AG04450 (cell line): ENCODE measurements around the gene UPF2. TPM values are rescaled to one million over a fixed set of nuclear protein-coding genes. Genes with fewer than 3 reads are reported as not detected.

Experiments used
- CTCF ChIA-PET: fragments of 300-600, 350-600 bp; formaldehyde crosslinking; extraction: SDS; loops from one replicate; lab custom pipeline; 2022; ENCODE audit warnings: antibody characterized with exemption, inconsistent platforms; lab: Charles Lee
- POLR2A ChIA-PET: fragments of 350-600 bp; formaldehyde crosslinking; extraction: SDS; loops from one replicate; lab custom pipeline; 2021; ENCODE audit warnings: antibody characterized with exemption, inconsistent platforms; lab: Yijun Ruan, JAX
- DNase-seq: peaks from one replicate; pipeline ENCODE4 v3.0.0-alpha.2; 2011; ENCODE audit warnings: low read depth, low spot score
- H3K27ac ChIP-seq: one replicate; pipeline ENCODE4 v1.5.1; 2012; ENCODE audit warnings: low read depth, low read length, control low read depth
- H3K27me3 ChIP-seq: one replicate; pipeline ENCODE4 v1.6.0; 2012; ENCODE audit warnings: low read length; ENCODE audit not compliant: control insufficient read depth, insufficient read depth
- H3K4me3 ChIP-seq: 2 replicates; pipeline ENCODE4 v1.5.1; 2011; ENCODE audit warnings: mild to moderate bottlenecking, low read depth, low read length, control low read depth
- H3K9me3 ChIP-seq: 2 replicates; pipeline ENCODE4 v1.5.1; 2012; ENCODE audit warnings: low read length; ENCODE audit not compliant: control insufficient read depth, insufficient read depth
- polyA plus RNA-seq: library from polyadenylated mRNA; depleted of rRNA; stranded (reverse); fragments of >200 nt; gene quantifications from 2 replicates; pipeline ENCODE4 v1.2.3, GENCODE V29; 2011
- TF ChIP-seq, protein P1 (sequence below): IDR thresholded peaks from 2 replicates; pipeline ENCODE4 v1.5.1; 2011; ENCODE audit warnings: low read depth, low read length, control low read depth, inconsistent platforms

UPF2 gene
- polyA plus RNA-seq, 1 experiment: 18.4 TPM

DNA sequence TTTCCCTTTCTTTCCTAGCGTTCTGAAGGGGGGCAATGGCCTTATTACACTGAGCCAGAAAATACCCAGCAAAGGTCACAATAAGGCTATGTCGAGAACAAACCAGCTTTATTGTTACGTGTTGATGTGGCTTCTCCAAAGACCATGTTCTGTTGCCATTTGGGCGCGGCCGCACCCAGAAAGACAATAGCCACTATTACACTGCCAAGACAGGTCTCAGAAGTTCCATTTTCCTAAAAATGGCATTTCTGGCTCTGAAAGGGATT is 141.6 kb downstream of the UPF2 start:
- Histone ChIP-seq H3K27me3 (peaks cover 3% of the 10 kb centered on the region), H3K9me3 (peaks cover 3% of the 10 kb centered on the region; the same call in 1 of the 2 replicates), H3K27ac (no peak overlapping the region), H3K4me3 (no peak overlapping the region)
- TF ChIP-seq, protein P1, sequence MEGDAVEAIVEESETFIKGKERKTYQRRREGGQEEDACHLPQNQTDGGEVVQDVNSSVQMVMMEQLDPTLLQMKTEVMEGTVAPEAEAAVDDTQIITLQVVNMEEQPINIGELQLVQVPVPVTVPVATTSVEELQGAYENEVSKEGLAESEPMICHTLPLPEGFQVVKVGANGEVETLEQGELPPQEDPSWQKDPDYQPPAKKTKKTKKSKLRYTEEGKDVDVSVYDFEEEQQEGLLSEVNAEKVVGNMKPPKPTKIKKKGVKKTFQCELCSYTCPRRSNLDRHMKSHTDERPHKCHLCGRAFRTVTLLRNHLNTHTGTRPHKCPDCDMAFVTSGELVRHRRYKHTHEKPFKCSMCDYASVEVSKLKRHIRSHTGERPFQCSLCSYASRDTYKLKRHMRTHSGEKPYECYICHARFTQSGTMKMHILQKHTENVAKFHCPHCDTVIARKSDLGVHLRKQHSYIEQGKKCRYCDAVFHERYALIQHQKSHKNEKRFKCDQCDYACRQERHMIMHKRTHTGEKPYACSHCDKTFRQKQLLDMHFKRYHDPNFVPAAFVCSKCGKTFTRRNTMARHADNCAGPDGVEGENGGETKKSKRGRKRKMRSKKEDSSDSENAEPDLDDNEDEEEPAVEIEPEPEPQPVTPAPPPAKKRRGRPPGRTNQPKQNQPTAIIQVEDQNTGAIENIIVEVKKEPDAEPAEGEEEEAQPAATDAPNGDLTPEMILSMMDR: no peak
- CTCF ChIA-PET: no interaction called here
- no peak for DNase-seq
- POLR2A ChIA-PET: no interaction called here

DNA sequence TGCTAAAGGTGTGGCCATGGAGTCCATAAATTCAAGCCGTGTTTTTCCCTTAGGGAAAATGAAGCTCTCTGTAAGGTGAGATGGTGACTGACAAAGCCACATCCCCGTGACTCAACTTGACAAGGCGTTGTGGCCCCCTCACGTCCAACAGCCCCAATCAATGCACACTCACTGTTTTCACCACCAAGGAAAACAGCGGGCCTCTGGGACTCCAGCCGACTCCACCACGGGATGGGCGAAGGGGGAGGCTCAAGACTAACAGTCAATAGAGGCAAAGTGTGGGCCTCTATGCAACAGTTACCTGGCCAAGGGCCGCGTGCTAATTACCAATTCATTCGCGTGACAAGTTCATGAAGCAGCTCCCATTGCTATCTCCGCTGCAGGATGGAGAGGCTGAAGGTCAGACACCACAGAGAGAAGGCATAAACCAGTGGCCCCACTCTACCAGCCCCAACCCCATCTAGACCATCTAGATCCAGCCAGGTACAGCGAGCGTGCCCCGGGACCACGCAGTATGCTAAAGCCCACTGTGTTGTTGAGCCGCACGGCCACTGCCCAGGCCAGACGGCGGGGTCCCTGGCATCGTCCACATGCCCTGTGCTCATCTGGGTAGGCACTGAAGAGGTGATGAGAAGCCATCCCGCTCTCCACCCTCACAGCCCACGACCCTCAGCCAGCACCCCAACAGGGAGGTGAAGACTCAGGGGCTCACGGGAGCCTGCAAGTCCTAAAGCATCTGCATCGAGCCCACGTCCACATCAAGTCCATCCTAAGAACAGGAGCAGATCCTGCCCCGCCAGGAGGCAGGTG is 143.3 kb downstream of the UPF2 start:
- H3K4me3 ChIP-seq: no peak overlapping the region
- ChIA-PET POLR2A (no interaction called here), CTCF (no interaction called here)
- peaks cover 2% of the 10 kb centered on the region for H3K27me3 ChIP-seq
- TF ChIP-seq, protein P1: no peak
- no peak overlapping the region for H3K27ac ChIP-seq
- no peak for DNase-seq
- peaks cover 8% of the 10 kb centered on the region; the same call in 1 of the 2 replicates for H3K9me3 ChIP-seq

DNA sequence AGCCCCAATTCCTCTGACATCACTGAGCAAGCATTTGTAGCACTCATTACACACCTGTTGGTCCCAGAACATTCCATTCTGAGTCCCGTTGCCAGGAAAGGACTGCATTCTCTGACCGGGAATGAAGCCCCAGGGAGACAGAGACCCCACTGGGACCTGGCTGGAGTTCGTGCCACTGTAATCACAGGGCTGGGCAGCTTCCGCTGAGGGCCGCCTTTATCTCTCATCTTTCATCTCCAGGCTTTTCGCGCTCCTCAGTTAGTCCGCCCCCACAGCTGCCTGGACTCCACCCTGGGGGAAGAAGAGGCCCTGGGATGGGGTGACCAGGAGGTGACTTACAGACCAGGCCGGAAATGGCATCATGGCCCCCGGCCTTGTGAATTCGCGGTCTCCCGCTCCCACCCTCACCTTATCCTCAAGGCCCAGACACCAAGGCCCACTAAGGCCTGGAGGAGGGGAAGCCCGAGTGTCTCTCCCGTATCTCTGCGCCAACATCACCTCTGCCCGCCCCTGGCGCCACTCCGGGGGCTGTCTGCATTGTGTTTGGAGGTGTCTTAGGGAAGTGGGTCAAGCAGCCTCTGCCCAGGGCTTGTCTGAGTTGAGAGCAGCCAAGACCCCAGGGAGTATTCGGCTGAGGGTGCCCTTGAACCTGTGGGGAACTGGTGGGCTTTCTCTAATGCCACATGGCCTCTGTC is 144.1 kb downstream of the UPF2 start:
- TF ChIP-seq, protein P1: no peak
- DNase-seq: peak; percentile 7
- CTCF ChIA-PET: no interaction called here
- POLR2A ChIA-PET: no interaction called here
- no peak overlapping the region for H3K4me3 ChIP-seq
- peaks cover 9% of the 10 kb centered on the region; the same call in 1 of the 2 replicates for H3K9me3 ChIP-seq
- peaks cover 2% of the 10 kb centered on the region for H3K27me3 ChIP-seq
- no peak overlapping the region for H3K27ac ChIP-seq

DNA sequence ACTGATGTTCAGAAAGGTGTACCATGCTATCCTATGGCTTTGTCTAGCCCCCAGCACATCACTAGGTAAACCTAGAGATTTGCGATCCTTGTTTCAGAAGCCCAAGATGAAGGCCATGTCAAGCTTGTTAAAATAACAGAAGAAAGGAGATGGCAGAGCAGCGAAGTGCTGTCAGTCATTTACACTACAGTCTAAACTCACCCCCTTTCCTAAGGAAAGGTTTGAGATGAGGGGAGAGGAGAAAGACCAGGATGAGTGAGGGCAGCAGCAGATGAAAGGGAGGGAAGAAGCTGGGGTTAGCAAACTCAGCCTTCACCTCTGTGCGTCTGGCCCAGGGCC is 144.6 kb downstream of the UPF2 start:
- Histone ChIP-seq H3K27ac (no peak overlapping the region), H3K9me3 (peaks cover 9% of the 10 kb centered on the region; the same call in 1 of the 2 replicates), H3K27me3 (peaks cover 2% of the 10 kb centered on the region), H3K4me3 (no peak overlapping the region)
- DNase-seq: no peak
- TF ChIP-seq, protein P1: no peak
- CTCF ChIA-PET: no interaction called here
- POLR2A ChIA-PET: no interaction called here

DNA sequence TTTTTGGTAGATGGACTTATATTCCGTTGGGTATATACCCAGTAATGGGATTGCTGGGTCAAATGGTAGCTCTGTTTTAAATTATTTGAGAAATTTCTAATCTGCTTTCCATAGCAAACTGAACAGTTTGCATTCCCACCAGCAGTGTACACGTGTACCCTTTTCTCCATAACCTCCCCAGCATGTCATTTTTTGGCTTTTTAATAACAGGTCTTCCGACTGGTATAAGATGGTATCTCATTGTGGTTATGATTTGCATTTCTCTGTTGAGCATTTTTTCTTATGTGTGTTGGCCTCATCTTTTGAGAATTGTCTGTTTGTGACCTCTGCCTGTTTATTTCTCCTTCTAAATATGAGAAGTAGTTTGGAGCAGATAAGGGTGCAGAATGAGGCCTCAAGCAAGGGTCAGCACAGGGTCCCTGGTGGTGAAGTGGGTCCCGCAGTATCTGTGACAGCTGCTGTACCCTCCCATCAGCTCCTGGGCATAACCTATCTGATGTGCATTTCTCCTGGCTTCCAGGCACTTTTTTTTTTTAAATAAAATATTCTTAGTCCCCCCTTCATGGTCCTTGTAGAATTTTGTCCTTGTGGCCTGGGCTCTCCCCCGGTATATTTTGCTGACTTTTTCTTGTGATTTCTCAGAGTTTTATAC is 145.9 kb downstream of the UPF2 start:
- Histone ChIP-seq H3K27ac (no peak overlapping the region), H3K4me3 (no peak overlapping the region), H3K27me3 (no peaks in the 10 kb centered on the region), H3K9me3 (peaks cover 9% of the 10 kb centered on the region; the same call in 1 of the 2 replicates)
- POLR2A ChIA-PET: no interaction called here
- CTCF ChIA-PET: no interaction called here
- TF ChIP-seq, protein P1: no peak
- DNase-seq: no peak
